ENCODE measurements around the gene TNRC6B. TPM values are rescaled to one million over a fixed set of nuclear protein-coding genes. Genes with fewer than 3 reads are reported as not detected.
A peak's percentile ranks its signal among the peaks of the same experiment; 100 is the strongest.
"Not testable (repeated sequence)": the region's sequence is repeated elsewhere in the genome, so short reads cannot be mapped to it uniquely, and the experiment has no call there.

The TNRC6B gene
- total RNA-seq, 1 donor = 105 TPM

- no peak for DNase-seq (ENCODE audit: low read depth in 2 of 3, low spot score in 2 of 3)
Measured at GRCh38 chr22:40273319-40273718, 95.6 kb downstream of the TNRC6B start.

GRCh38 chr22:40276996-40277823 is 99.5 kb downstream of the TNRC6B start:
- DNase-seq (ENCODE audit: low read depth in 2 of 3, low spot score in 2 of 3) = no peak

- DNase-seq (ENCODE audit: low read depth in 2 of 3, low spot score in 2 of 3) = no peak
Measured at GRCh38 chr22:40279017-40279416, 101.3 kb downstream of the TNRC6B start.

GRCh38 chr22:40281717-40282116 is 104.0 kb downstream of the TNRC6B start:
- DNase-seq (ENCODE audit: low read depth in 2 of 3, low spot score in 2 of 3) = no peak

- no peak for DNase-seq (ENCODE audit: low read depth in 2 of 3, low spot score in 2 of 3)
Measured at GRCh38 chr22:40285513-40285912, 107.8 kb downstream of the TNRC6B start.

GRCh38 chr22:40289991-40290459 is 112.3 kb downstream of the TNRC6B start:
- DNase-seq (ENCODE audit: low read depth in 2 of 3, low spot score in 2 of 3) = peak in 1 of 3 donors; percentile 65

- no peak for DNase-seq (ENCODE audit: low read depth in 2 of 3, low spot score in 2 of 3)
Measured at GRCh38 chr22:40290516-40290915, 112.8 kb downstream of the TNRC6B start.

GRCh38 chr22:40294696-40295095 is 117.0 kb downstream of the TNRC6B start:
- no peak for DNase-seq (ENCODE audit: low read depth in 2 of 3, low spot score in 2 of 3)

- DNase-seq (ENCODE audit: low read depth in 2 of 3, low spot score in 2 of 3) = no peak
Measured at GRCh38 chr22:40300316-40300715, 122.6 kb downstream of the TNRC6B start.

GRCh38 chr22:40300884-40301672 is 123.4 kb downstream of the TNRC6B start:
- DNase-seq (ENCODE audit: low read depth in 2 of 3, low spot score in 2 of 3) = no peak

GRCh38 chr22:40302149-40302548 is 124.4 kb downstream of the TNRC6B start:
- DNase-seq (ENCODE audit: low read depth in 2 of 3, low spot score in 2 of 3) = no peak

GRCh38 chr22:40305625-40306024 is 127.9 kb downstream of the TNRC6B start:
- DNase-seq (ENCODE audit: low read depth in 2 of 3, low spot score in 2 of 3) = no peak

GRCh38 chr22:40308999-40309573 is 131.4 kb downstream of the TNRC6B start:
- no peak for DNase-seq (ENCODE audit: low read depth in 2 of 3, low spot score in 2 of 3)

- DNase-seq (ENCODE audit: low read depth in 2 of 3, low spot score in 2 of 3) = no peak
Measured at GRCh38 chr22:40309631-40310030, 131.9 kb downstream of the TNRC6B start.

- DNase-seq (ENCODE audit: low read depth in 2 of 3, low spot score in 2 of 3) = no peak
Measured at GRCh38 chr22:40310081-40310767, 132.5 kb downstream of the TNRC6B start.

GRCh38 chr22:40310768-40311120 is 133.0 kb downstream of the TNRC6B start:
- DNase-seq (ENCODE audit: low read depth in 2 of 3, low spot score in 2 of 3) = no peak

GRCh38 chr22:40311646-40312045 is 133.9 kb downstream of the TNRC6B start:
- not testable (repeated sequence) for DNase-seq (ENCODE audit: low read depth in 2 of 3, low spot score in 2 of 3)

- no peak for DNase-seq (ENCODE audit: low read depth in 2 of 3, low spot score in 2 of 3)
Measured at GRCh38 chr22:40312050-40312449, 134.3 kb downstream of the TNRC6B start.

GRCh38 chr22:40313007-40313406 is 135.3 kb downstream of the TNRC6B start:
- DNase-seq (ENCODE audit: low read depth in 2 of 3, low spot score in 2 of 3) = no peak

GRCh38 chr22:40314041-40314440 is 136.3 kb downstream of the TNRC6B start:
- DNase-seq (ENCODE audit: low read depth in 2 of 3, low spot score in 2 of 3) = no peak

- no peak for DNase-seq (ENCODE audit: low read depth in 2 of 3, low spot score in 2 of 3)
Measured at GRCh38 chr22:40320687-40321086, 143.0 kb downstream of the TNRC6B start.
